Colonic mucosa (tissue), 4 donors: Measurements from ENCODE around the gene PTPRN2. TPM values are rescaled to one million over a fixed set of nuclear protein-coding genes. Genes with fewer than 3 reads are reported as not detected.

Experiments
- DNase-seq: peaks from one replicate; pipeline ENCODE4 v3.0.0-alpha.2; 2020
- H3K27ac ChIP-seq: fragments of 200-600 bp; one replicate; pipeline ENCODE4 v1.8.0; 2021
- H3K27me3 ChIP-seq: fragments of 200-600 bp; one replicate; pipeline ENCODE4 v1.8.0; 2021
- H3K36me3 ChIP-seq: fragments of 200-600 bp; one replicate; pipeline ENCODE4 v1.8.0; 2021
- H3K4me1 ChIP-seq: fragments of 200-600 bp; one replicate; pipeline ENCODE4 v1.8.0; 2021; ENCODE audit warnings: mild to moderate bottlenecking
- H3K4me3 ChIP-seq: fragments of 200-600 bp; one replicate; pipeline ENCODE4 v1.8.0; 2021
- H3K9ac ChIP-seq, 2 donors: one replicate each; pipeline ENCODE4 v1.7.0; 2013; ENCODE audit warnings: control low read depth in 2 of 2, low read depth in 2 of 2, low read length in 2 of 2
- H3K9me3 ChIP-seq: fragments of 200-600 bp; one replicate; pipeline ENCODE4 v1.8.0; 2021
- CTCF ChIP-seq: fragments of 200-600 bp; IDR thresholded peaks from one replicate; pipeline ENCODE4 v1.8.0; 2022; ENCODE audit warnings: antibody characterized with exemption, mild to moderate bottlenecking
- intact Hi-C: fragments of 100-400 bp; cut with DNase I; formaldehyde crosslinking; loops from one replicate; pipeline ENCODE4 v1.14.1; 2022
- total RNA-seq, 2 donors: library from RNA; stranded (reverse); fragmentation: NEBNext Ultra II Directional in 1 of 2; extraction: Animal tissue kit (Norgen Biotek cat#: 25700) in 1 of 2; gene quantifications; one replicate each; pipeline ENCODE4 v1.2.1, GENCODE V29; 2021
- donor health status: healthy.
- donor health status: DM: no; HTN: no; CAD: no.
- donor health status: DM: no; HTN: no; CAD: no.

The PTPRN2 gene
- total RNA-seq, 2 donors from 2014 or later = 14.7 to 21.6 TPM

GRCh38 chr7:157694376-157694665 is 893.3 kb downstream of the PTPRN2 start:
- H3K27ac ChIP-seq = no peak overlapping the region
- H3K4me1 ChIP-seq = no peaks in the 10 kb centered on the region
- intact Hi-C loops = no loop called here
- no peak for TF ChIP-seq CTCF
- H3K9ac ChIP-seq = no peak overlapping the region
- DNase-seq = no peak
- peaks cover 40% of the 10 kb centered on the region for H3K27me3 ChIP-seq
- no peaks in the 10 kb centered on the region for H3K9me3 ChIP-seq
- H3K4me3 ChIP-seq = no peak overlapping the region
- no peaks in the 10 kb centered on the region for H3K36me3 ChIP-seq

DNA sequence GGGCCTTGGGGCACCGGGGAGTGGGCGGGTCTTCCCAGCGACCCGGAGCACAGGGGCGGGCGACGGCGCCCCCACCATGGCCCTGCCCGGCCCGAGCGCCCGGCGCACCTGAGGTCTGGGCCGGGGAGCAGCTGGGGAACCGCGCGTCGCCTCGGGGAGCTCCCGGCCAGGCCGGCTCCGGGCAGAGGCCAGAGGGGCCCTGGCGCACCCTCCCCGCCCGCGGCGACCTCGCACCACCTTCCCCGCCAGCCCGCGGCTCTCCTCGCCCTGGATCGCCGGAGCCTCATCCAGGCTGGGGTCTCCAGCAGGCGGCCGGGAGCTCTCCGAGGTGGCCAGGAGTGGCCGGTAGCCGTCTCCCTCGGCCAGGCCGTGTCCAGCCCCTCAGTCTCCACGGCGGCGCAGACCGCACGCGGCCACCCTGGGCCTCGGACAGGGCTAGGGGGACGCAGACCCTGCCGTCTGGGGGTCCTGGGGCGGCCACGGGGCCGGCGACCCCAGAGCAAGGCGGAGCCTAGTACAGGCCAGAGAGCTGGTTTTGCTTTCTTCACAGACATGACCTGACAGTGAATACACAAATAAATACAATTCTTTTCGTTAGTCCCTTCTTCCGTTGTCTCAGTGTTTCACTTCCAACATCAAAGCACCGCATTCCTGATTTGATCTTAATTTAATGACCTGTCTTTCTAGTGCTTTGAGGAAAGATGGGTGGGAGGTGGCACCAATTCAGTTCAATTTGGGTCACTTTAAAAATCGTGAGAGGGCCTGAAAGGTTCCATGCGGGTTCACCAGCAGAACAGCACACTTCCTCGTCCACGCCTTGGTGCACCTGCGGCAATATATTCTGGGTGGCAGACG is 893.9 kb downstream of the PTPRN2 start:
- H3K9ac ChIP-seq = no peak overlapping the region
- DNase-seq = no peak

GRCh38 chr7:157693071-157693520 is 894.5 kb downstream of the PTPRN2 start:
- H3K4me1 ChIP-seq = no peaks in the 10 kb centered on the region
- intact Hi-C loops = no loop called here
- H3K27ac ChIP-seq = no peak overlapping the region
- no peak overlapping the region for H3K4me3 ChIP-seq
- H3K9ac ChIP-seq = no peak overlapping the region
- H3K9me3 ChIP-seq = no peaks in the 10 kb centered on the region
- peaks cover 52% of the 10 kb centered on the region for H3K27me3 ChIP-seq
- no peaks in the 10 kb centered on the region for H3K36me3 ChIP-seq
- DNase-seq = no peak
- no peak for TF ChIP-seq CTCF

More for the DNA sequence above, 893.9 kb downstream of the PTPRN2 start:
- no peak for TF ChIP-seq CTCF
- intact Hi-C loops = no loop called here
- no peaks in the 10 kb centered on the region for H3K4me1 ChIP-seq
- no peak overlapping the region for H3K27ac ChIP-seq
- H3K27me3 ChIP-seq = peaks cover 46% of the 10 kb centered on the region
- no peak overlapping the region for H3K4me3 ChIP-seq
- no peaks in the 10 kb centered on the region for H3K36me3 ChIP-seq
- no peaks in the 10 kb centered on the region for H3K9me3 ChIP-seq

GRCh38 chr7:157692460-157693011 is 895.1 kb downstream of the PTPRN2 start:
- no peak overlapping the region for H3K4me3 ChIP-seq
- H3K27ac ChIP-seq = no peak overlapping the region
- no peak for DNase-seq
- no peak for TF ChIP-seq CTCF
- peaks cover 58% of the 10 kb centered on the region for H3K27me3 ChIP-seq
- no peak overlapping the region for H3K9ac ChIP-seq
- no peaks in the 10 kb centered on the region for H3K9me3 ChIP-seq
- H3K36me3 ChIP-seq = no peaks in the 10 kb centered on the region
- no peaks in the 10 kb centered on the region for H3K4me1 ChIP-seq
- intact Hi-C loops = no loop called here

DNA sequence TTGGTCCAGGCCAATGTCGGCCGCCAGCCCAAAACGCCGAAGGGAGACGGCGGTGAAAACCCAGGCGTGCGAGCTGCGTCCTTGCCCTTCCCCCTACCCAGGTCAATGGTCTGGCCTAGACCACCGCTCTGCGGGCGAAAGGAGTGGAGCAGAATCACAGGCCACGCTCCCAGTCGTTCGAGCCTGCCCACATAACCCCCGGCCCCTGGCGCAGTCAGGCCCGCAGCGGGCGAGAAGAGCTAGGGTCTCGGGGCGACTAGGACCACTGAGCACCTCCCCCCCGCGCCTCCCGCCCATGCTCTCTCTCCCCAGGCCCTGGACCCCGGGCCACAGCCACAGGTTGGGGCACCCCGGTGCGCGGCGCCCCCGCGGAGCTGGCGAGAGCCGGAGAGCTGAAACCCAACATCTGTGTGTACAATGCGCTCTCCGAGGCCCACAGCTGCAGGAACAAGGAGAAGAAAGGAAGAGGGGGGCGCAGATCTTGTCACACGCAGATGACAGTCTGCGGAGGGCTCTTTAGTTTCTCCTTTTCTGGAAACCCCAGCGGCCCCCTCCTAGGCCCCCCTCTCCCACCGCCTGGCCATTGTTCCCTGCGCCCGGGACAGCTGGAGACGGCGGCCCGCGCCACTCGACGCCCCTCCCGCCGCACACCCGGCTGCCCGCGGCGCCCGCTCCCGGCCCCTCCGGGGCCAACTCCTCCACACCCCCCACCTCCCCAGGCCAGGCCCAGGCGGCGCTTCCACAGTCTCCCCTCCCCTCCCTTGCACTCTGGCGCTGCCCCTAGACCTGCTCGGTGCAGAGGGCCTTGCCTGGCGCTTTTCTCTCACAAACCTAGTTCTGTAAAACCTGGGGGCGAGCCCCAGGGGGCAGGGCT is 895.8 kb downstream of the PTPRN2 start:
- TF ChIP-seq CTCF = no peak
- Histone ChIP-seq H3K9me3 (no peaks in the 10 kb centered on the region), H3K4me3 (peak overlapping the region; percentile 13), H3K9ac (peak overlapping the region in 1 of 2 donors; percentile 39), H3K4me1 (no peaks in the 10 kb centered on the region), H3K27me3 (peaks cover 65% of the 10 kb centered on the region), H3K36me3 (no peaks in the 10 kb centered on the region), H3K27ac (no peak overlapping the region)
- no peak for DNase-seq
- intact Hi-C loops = no loop called here
